Fibroblast of skin of back (primary cell): ENCODE data around the gene PCTP. TPM values are rescaled to one million over a fixed set of nuclear protein-coding genes. Genes with fewer than 3 reads are reported as not detected.

ENCODE experiments used
- DNase-seq: peaks from one replicate; pipeline ENCODE4 v3.0.0-alpha.2; 2013
- polyA plus RNA-seq, 2 experiments: library from polyadenylated mRNA; unstranded; fragments of 120-200 nt; gene quantifications; one replicate each; pipeline ENCODE4 v1.2.1, GENCODE V29; 2013; ENCODE audit not compliant: insufficient read length in 2 of 2

PCTP gene
- polyA plus RNA-seq (2013, experiment 1 of 2; ENCODE audit: insufficient read length) = 10.3 TPM
- polyA plus RNA-seq (2013, experiment 2 of 2; ENCODE audit: insufficient read length) = 10.6 TPM

DNA sequence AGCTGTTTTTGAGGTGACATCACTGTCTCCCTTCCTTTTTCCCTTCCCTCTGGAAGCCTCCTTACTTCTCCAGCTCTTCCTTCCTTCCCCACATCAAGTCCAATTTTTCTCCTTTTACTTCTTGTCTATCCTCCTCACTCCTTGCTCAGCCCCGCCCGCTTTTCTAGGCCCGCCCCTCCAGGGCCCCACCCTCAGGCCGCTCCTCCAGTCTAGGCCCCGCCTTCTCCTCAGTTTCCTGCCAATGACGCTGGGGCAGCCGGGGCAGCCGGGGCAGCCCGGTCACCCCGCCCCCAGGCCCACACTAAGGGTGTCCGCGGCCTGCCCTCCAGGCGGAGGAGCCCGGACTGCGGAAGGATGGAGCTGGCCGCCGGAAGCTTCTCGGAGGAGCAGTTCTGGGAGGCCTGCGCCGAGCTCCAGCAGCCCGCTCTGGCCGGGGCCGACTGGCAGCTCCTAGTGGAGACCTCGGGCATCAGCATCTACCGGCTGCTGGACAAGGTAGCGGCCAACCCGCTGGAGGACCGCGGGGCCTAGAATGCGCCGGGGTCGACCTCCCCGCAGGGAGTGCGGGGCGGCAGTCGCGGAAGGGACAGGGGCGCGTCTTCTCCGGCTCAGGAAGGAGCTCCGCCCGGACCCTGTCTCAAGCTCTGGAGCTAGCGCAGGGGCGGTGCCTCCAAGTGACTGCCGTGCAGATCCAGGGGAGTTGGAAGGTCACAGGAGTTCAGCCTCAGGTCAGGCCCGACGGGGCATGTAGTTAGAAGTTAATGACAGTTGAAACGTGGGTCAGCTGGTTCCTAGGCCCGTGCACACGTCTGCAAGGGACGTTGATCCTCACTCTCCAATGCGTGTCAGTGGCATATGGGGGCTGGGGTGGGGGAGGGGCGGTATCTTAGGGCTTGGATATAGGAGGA is at the start of gene PCTP:
TSS of gene PCTP (plus strand) at position 302 of the 908 bp plus-strand sequence. CDS start at position 355, 53 bp downstream.
- DNase-seq = peak; percentile 95

DNA sequence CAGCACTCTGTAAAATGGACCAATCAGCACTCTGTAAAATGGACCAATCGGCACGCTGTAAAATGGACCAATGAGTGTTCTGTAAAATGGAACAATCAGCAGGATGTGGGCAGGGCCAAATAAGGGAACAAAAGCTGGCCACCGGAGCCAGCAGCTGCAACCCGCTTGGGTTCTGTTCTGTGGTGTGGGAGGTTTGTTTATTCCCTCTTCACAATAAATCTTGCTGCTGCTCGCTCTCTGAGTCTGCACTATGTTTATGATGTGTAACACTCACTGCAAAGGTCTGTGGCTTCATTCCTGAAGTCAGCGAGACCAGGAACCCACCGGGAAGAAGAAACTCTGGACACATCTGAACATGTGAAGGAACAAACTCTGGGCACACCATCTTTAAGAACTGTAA is 48.7 kb upstream of the PCTP start:
- no peak for DNase-seq

- no peak for DNase-seq
These were observed 46.5 kb upstream of the PCTP start for GRCh38 chr17:55704401-55704800.

DNA sequence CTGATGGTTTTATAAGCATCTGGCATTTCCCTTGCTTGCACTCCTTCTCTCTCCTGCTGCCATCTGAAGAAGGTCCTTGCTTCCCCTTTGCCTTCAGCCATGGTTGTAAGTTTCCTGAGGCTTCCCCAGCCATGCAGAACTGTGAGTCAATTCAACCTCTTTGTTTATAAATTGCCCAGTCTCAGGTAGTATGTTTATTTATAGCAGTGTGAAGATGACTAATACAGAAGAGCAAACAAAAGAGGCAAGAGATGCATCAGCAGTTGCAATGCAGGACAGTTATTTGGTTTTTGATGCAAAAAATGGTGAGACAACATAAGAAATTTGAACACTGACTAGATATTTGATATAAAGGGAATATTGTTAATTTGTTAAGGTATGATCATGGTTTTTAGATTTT is 45.0 kb upstream of the PCTP start:
- no peak for DNase-seq

DNA sequence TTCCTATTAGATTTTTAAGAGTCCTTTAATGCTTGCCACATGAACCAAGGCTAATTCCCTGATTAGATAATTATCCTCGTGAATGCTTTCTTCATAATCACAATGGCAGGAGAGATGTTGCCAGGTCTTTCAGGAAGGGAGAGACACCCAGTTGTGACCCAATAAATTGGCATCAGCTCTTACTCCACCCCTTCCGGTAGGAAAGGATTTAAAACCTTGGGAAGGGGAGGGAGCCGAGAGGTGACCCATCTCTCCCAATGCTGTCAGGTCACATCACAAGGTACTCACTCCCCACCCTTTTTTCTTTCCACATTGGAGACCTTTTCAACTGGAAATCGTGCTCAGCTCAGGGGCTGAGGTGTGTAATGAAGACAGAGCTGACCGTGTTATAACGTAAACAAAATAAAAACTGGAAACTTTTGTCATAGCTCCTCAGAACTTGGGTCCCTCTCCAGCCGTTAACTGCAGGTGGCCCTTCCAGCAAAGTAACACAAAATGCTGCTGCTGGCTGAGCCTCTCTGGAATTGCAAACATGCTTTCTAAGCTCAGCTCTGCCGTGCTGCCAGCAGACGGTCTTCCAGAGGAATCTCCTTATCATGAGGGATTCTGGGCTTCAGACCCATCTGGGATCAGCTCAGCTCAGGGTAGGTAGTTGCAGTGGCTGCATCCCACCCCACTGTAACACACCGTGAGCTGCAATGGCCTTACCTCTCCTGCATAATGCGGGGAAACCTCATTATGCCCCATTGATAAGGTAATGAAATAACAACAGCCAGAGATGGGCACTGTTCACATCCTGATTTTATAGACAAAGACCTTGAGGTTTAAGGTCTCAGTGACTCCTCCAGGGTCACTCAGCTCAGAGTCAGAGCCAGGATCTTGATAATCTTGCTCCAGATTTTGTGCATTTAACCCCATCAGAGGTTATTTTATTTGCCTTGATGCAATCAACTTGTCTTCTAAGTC is 43.8 kb upstream of the PCTP start:
- no peak for DNase-seq

DNA sequence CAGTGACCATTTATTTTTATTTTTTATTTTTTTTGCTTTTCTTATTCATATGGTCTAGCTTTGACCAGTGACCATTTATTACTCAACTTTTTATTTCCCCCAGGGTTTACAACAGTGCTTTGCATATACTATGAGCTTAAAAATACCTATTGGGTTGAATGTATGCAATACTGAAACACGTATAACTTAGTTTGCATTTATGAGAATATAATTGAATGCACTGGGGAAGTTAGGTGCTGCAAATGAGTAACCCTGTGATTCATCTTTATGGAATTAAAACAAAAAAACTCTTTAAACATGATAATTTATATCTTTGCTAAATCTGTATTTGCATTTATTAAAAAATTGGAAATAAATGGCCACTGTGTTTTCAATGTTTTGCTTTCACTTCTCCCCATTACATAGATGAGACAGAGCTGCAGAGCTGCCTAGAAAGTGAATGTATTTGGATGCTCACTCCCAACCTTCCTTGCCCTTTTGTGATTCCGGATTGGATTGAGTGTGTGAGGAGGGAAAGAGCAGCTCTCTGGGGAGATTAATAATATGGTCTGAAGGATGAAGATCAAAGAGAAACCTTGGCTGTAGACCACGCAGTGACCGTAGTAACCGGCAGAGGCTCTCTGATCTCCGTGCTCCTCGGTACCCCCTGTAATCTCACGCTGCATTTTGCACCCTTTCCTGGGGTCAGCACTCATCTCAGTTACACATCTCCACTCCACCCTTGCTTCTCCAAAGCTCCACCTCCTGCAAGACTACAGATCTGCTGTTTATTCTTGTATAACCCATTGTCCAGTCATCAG is 42.5 kb upstream of the PCTP start:
- no peak for DNase-seq

DNA sequence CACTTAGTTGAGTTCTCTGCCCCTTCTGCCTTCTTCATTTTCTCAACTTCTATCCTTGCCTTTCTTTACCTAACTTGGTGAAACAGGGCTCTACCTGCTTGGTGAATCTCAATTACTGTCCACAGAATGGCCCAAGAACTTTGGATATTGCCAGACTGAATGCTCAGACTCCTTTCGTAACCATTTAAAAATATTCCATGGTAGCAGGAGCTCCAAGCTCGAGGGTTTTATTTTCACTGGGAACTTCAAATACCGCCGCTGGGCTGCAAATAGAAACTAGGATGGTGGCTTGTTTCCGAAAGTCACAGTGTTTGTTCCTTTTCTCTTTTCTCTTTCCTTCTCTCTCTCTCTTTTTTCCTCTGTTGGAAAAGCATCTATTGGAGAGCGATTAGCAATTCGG is 41.4 kb upstream of the PCTP start:
- DNase-seq = no peak

- no peak for DNase-seq
These were observed 40.9 kb upstream of the PCTP start for GRCh38 chr17:55709984-55710383.

DNA sequence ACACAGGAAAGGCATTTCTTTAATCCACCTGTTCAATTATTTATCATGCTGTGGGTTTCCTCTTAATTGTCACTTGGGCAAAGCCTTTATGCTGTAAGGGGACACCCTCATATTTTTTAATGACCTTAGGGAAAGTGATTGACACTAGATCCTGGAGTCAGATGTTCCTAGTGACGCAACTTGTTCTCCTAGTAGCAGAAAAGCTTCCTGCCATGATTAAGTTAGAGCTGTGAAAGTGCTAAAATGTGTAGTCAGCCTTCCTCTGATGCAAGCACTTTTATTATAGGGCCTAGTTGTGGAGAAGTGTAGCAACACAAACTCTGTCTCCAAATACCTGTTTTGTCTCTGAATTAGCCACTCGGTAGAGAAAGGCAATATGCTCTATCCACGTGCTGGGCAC is 40.4 kb upstream of the PCTP start:
- DNase-seq = no peak

DNA sequence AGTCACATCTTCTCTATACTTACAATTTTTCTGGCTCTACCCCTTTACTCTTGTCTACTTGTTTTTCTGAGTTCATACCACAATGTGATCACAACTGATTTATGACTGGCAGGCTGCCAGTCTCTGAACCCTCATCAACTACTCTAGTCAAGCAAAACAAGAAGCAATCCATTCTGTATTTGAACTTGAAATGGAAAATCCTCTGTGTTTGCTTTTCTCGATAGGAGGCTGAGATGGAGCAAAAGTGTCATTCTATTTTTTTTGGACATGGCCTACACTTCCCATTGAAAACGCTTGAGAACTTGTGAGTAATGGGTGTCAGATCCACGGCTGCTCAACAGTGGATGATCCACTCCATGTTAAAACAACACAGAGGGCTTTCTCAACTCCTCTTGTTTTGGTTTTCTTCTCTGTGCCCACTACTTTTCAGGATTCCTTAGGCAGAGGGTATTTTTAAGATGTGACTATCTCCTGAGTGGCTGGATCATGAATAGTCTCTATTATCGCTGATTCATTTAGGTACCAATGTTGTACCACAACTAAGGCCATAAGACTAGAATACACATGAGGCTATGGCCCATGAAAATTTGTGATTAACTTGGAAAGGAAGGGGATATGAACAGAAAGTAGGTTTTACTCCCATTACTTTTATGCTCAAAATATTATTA is 39.9 kb upstream of the PCTP start:
- no peak for DNase-seq

DNA sequence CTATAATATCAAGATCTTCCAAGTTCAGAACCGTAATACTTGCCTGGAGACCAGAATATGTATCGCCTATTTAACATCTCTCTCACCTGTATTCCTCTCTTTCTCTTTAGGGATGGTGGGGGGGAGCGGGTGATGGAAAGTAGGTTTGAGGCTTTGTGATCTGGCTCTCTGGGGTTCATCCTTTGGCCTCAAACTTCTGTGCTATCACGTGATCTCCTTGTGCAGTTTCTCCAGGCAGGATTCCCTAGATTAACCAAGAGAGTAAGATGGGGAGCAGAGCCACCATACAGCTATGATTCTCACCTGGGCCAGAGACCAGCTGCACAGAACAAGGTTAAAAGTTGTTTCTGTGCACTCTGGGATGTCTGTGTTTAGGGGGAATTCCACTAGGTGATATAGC is 33.4 kb upstream of the PCTP start:
- no peak for DNase-seq

GRCh38 chr17:55717898-55718735 is 32.7 kb upstream of the PCTP start:
- peak; percentile 62 for DNase-seq

DNA sequence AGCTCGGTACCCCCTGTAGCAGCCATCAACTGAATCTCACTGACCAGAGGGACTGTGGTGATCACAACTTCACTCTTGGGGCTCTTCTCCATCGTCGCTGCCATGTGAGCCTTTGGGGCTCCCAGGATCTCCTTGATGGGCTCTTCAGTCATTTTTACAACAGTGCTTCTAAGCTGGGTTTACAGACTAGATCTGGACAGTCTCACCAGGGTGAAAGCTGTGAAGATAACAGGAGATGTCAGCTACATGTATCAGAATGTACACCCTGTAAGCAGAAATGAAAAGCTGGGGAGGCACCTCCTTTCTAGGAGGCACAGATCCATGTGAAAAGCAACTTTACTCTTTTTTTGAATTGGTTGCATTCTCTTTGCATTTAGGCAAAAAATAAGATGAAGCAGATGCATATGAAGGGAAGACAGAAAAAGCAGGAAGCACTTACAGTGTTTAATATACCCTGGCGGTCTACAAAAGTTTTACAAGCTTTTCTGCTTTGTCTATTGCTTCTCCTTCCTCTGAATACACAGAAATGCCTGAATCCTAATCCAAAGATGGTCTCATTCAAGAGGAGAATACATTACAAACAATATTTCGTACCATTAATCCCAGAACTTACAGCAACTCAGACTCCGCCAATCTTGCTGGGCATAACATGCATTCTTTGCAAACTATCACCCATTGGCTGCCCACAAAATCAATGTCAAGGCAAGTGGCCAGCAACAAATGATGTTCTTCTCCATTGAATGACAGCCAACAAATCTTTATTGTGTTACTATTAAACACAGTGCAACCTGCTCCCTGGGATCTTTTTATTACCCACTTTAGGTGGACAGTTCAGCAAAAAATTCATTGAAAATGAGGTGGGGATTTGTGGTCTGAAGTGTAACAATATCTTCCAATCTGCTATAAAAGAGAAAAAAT is 29.7 kb upstream of the PCTP start:
- no peak for DNase-seq

- DNase-seq = peak; percentile 18
These were observed 28.7 kb upstream of the PCTP start for GRCh38 chr17:55722016-55722736.

DNA sequence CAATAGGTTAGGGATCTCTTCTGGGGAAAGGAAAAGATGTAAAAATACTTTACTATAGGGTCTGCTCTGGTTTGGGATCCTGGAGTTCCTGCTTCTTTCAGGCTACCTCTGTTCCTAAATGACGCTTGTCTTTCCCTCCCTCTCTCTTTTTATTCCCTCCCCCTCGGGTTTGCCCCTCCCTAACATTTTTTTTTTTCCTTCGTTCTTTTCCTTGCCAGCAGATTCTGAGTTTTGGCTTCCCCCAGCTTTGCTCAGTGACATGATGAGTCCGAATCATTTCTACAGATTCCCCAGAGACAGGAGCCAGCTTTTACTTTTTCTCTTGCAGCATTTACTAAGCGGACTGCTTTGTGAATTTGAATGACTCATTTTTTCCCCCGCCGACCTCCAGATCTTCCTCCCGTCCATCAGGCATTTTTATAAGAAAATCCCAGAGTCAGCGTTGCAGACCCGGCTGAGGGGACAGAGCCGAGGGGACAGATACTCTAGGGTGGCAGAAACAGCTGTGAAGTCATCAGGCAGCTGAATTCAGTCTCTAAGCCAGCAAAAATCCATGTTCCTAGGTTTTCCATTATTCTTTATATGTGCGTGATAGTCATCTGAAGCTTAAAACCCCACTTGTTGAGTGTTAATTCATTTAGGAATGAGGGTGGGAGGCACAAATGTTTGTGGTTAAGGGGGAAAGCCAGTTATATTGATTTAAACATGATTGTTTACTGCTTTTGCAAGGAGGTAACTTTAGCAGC is 27.9 kb upstream of the PCTP start, which contains the start of gene TMEM100:
TSS of gene TMEM100 (minus strand) at position 123 of the 746 bp plus-strand sequence. CDS start 1,794 bp downstream, outside the sequence.
- peak; percentile 95 for DNase-seq

DNA sequence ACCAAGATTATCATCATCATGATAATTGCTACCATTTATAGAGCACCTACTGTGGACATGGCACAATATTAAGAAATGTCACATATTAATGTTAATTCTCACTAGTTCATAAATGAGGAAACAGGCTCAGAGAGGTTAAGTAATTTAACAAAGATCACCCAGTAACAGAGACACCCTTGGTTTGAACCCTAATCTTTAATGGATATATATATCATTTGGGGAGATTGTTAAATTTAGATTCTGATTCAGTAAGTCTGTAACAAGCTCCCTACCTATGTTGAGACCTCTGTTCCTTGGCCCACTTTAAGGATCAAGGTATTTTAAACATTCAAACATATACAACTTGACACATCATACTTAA is 27.4 kb upstream of the PCTP start:
- DNase-seq = no peak

DNA sequence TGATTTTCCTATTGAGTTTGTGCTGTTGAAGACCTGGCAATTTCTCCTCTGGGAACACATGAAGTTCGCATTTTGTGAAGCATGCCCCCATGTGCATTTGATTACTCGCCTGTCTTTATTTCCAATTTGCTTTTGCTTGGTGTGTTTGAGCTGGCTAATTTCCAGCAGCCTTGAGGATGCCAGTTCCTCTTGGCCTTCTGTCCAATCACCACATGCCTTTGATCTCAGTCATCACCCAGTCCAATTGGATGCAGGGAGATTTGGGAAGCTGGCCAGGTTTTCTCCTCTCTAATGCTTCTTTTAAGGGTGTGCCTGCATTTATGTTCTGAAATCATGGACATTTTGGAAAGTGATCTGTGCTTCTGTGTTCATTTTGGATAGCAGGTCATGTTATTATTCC is 24.4 kb upstream of the PCTP start:
- peak; percentile 96 for DNase-seq

DNA sequence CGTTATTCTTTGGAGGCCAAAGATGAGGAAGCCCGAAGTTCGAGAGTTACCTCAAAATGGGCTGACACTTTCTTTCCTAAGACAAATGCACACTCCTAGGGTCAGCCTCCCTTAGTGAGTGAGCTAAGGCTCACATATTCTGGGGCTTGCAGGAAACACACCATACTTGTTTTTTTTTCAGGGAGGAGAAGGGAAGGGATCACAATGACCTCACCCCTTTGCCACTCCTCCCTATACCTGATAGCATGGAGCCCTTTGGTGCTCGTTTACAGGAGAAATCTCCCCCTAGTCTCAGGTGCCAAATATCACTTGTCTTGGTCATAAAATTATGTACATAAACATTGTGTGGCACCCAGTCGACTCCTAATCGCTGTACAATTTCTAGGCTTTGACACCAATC is 23.6 kb upstream of the PCTP start:
- no peak for DNase-seq
